ENCODE results near the gene ZNF175.

DNA sequence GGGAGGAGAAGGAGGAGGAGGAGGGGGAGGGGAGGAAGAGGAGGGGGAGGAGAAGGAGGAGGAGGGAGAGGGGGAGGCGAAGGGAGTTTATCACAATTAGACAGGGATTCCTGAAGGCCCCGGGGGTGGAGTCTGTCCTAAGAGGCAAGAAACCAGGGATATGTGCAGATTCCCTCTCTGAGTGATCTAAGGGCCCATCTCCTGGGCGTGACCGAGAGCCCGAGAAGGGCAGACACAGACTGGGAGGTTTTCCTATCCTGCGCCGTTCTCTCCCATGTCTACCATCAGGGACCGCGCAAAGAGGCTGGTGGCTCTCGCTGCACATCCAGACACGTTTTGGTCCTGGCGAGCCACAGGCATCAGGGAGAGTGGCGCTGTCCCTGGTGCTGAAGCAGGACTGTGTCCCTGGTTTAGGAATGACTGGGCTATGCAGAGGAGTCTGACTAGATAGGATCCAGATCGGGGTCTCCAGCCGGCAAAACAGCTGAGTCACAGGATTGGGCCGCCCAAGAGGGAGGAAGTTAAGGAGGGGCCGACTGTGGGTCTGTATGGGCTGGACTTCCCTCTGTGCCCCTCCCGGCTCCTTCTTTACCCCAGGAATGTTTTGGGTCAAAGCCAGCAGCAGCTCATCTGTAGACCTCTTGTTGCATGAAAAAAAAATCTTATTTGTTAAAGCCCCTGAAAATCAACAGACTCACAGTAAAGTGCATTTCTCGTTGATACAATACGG, 17.9 kb upstream of the ZNF175 start:
- TF ChIP-seq NFE2L2 (conservative IDR thresholded peaks at IDR 0.05; ENCODE audit: low read length) (no peak), POLR2A (IDR thresholded peaks at IDR 0.05; ENCODE audit: low read length) (no peak), SMC3 (IDR thresholded peaks at IDR 0.05) (no peak), CHD4 (IDR thresholded peaks at IDR 0.05; ENCODE audit: borderline replicate concordance) (no peak), BHLHE40 (IDR thresholded peaks at IDR 0.05; ENCODE audit: low read depth, low read length) (no peak), MYC (IDR thresholded peaks at IDR 0.05; ENCODE audit: borderline replicate concordance, low read length) (no peak), RAD21 (conservative IDR thresholded peaks at IDR 0.05 in 1 of 2, IDR thresholded peaks at IDR 0.05 in 1 of 2) (no peak), CHD2 (IDR thresholded peaks at IDR 0.05; ENCODE audit: low read length, partially characterized antibody) (no peak), ZNF302 (CRISPR knock-in tag; IDR thresholded peaks at IDR 0.05) (no peak), HOXB13 (CRISPR knock-in tag; IDR thresholded peaks at IDR 0.05; ENCODE audit: low read depth) (no peak), CEBPB (IDR thresholded peaks at IDR 0.05) (no peak), EP300 (IDR thresholded peaks at IDR 0.05) (no peak)
- TF ChIP-seq, protein P1, sequence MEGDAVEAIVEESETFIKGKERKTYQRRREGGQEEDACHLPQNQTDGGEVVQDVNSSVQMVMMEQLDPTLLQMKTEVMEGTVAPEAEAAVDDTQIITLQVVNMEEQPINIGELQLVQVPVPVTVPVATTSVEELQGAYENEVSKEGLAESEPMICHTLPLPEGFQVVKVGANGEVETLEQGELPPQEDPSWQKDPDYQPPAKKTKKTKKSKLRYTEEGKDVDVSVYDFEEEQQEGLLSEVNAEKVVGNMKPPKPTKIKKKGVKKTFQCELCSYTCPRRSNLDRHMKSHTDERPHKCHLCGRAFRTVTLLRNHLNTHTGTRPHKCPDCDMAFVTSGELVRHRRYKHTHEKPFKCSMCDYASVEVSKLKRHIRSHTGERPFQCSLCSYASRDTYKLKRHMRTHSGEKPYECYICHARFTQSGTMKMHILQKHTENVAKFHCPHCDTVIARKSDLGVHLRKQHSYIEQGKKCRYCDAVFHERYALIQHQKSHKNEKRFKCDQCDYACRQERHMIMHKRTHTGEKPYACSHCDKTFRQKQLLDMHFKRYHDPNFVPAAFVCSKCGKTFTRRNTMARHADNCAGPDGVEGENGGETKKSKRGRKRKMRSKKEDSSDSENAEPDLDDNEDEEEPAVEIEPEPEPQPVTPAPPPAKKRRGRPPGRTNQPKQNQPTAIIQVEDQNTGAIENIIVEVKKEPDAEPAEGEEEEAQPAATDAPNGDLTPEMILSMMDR (IDR thresholded peaks at IDR 0.05): no peak
- TF ChIP-seq, protein P2, sequence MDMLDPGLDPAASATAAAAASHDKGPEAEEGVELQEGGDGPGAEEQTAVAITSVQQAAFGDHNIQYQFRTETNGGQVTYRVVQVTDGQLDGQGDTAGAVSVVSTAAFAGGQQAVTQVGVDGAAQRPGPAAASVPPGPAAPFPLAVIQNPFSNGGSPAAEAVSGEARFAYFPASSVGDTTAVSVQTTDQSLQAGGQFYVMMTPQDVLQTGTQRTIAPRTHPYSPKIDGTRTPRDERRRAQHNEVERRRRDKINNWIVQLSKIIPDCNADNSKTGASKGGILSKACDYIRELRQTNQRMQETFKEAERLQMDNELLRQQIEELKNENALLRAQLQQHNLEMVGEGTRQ (IDR thresholded peaks at IDR 0.05): no peak

Data from A549 (cell line).